A549 (cell line): ENCODE measurements around the gene FLACC1. TPM values are rescaled to one million over a fixed set of nuclear protein-coding genes. Genes with fewer than 3 reads are reported as not detected.

ENCODE experiments used
- ATAC-seq, 2 experiments: fragments of 200-7000 bp in 1 of 2; fragments of >200 bp in 1 of 2; cut with Nextera tagmentation in 1 of 2; cut with Tn5 transposase in 1 of 2; 3 replicates each; pipeline versions ENCODE4 v1.8.0 to v1.9.1; 2018 to 2020; ENCODE audit warnings: mild to moderate bottlenecking in 1 of 2, moderate library complexity in 1 of 2
- CTCF ChIA-PET: fragments of 300-600 bp; sonication (Branson Sonifier 250); formaldehyde crosslinking; extraction: SDS; loops from one replicate; lab custom pipeline; 2021; ENCODE audit warnings: antibody characterized with exemption, inconsistent platforms; lab: Yijun Ruan, JAX
- POLR2A ChIA-PET: fragments of 350-600 bp; formaldehyde crosslinking; extraction: SDS; loops from one replicate; lab custom pipeline; 2021; ENCODE audit warnings: antibody characterized with exemption, inconsistent platforms; lab: Yijun Ruan, JAX
- DNase-seq, 2 experiments: peaks; one replicate each; pipeline versions ENCODE4 v3.0.0 to v3.0.0-alpha.2; 2011 to 2016; ENCODE audit warnings: low read depth in 1 of 2, low spot score in 1 of 2
- FAIRE-seq: peaks from 2 replicates; lab custom pipeline; 2011; peaks lifted over from hg19 to GRCh38; lab: Jason Lieb, UNC
- H3K27ac ChIP-seq, 2 experiments: fragments of >200 bp; sonication (Bioruptor Twin); formaldehyde crosslinking; 3 replicates each; pipeline ENCODE4 v1.5.1; 2016 to 2017
- H3K4me1 ChIP-seq: fragments of >200 bp; sonication (Bioruptor Twin); formaldehyde crosslinking; 3 replicates; pipeline ENCODE4 v1.6.1; 2016
- H3K4me2 ChIP-seq: fragments of >200 bp; sonication (Bioruptor Twin); formaldehyde crosslinking; 3 replicates; pipeline ENCODE4 v1.6.1; 2016
- H3K4me3 ChIP-seq: fragments of >200 bp; sonication (Bioruptor Twin); formaldehyde crosslinking; 3 replicates; pipeline ENCODE4 v1.5.1; 2016
- H3K9me3 ChIP-seq: fragments of >200 bp; sonication (Bioruptor Twin); formaldehyde crosslinking; 3 replicates; pipeline ENCODE4 v1.6.1; 2016
- BCL3 ChIP-seq: fragments of >200 bp; sonication (Bioruptor Twin); formaldehyde crosslinking; IDR thresholded peaks from 3 replicates; pipeline ENCODE4 v1.6.1; 2016
- BHLHE40 ChIP-seq: IDR thresholded peaks from 2 replicates; pipeline ENCODE4 v1.6.1; 2012; ENCODE audit warnings: low read depth, low read length, inconsistent platforms
- CBX2 ChIP-seq: fragments of 200-600 bp; sonication (generic); IDR thresholded peaks from 2 replicates; pipeline ENCODE4 v1.6.1; 2016; ENCODE audit warnings: low read depth, mild to moderate bottlenecking, borderline replicate concordance
- CHD2 ChIP-seq: fragments of 150-350 bp; IDR thresholded peaks from 2 replicates; pipeline ENCODE4 v1.6.1; 2014; ENCODE audit warnings: low read length; ENCODE audit not compliant: partially characterized antibody
- EHMT2 ChIP-seq: fragments of 200-600 bp; sonication (generic); IDR thresholded peaks from 2 replicates; pipeline ENCODE4 v1.6.1; 2016; ENCODE audit warnings: antibody characterized with exemption, low read depth, mild to moderate bottlenecking, moderate library complexity
- ELK1 ChIP-seq: fragments of 150-350 bp; IDR thresholded peaks from 2 replicates; pipeline ENCODE4 v1.6.1; 2014; ENCODE audit warnings: low read depth, mild to moderate bottlenecking, low read length
- FOSL2 ChIP-seq, 2 experiments: fragments of 450-650 bp in 1 of 2; fragments of >200 bp in 1 of 2; sonication (Bioruptor Twin) in 1 of 2; formaldehyde crosslinking; IDR thresholded peaks; 2 replicates each; pipeline versions ENCODE4 v1.5.0 to v1.6.1; 2016 to 2020; ENCODE audit warnings: mild to moderate bottlenecking in 1 of 2, moderate library complexity in 1 of 2
- HMGXB4 ChIP-seq: fragments of 250-450 bp; sonication (Bioruptor Pico); IDR thresholded peaks from 2 replicates; pipeline ENCODE4 v1.5.0; 2021; ENCODE audit warnings: mild to moderate bottlenecking, moderate library complexity, borderline replicate concordance
- HOXB5 ChIP-seq: fragments of 250-450 bp; sonication (Bioruptor Pico); IDR thresholded peaks from 2 replicates; pipeline ENCODE4 v1.5.0; 2020; ENCODE audit warnings: mild to moderate bottlenecking, moderate library complexity
- KDM1A ChIP-seq: fragments of 200-600 bp; sonication (generic); IDR thresholded peaks from 2 replicates; pipeline ENCODE4 v1.6.1; 2016; ENCODE audit warnings: low read depth, mild to moderate bottlenecking
- MAZ ChIP-seq: fragments of 150-350 bp; IDR thresholded peaks from 2 replicates; pipeline ENCODE4 v1.6.1; 2014; ENCODE audit warnings: antibody characterized with exemption, low read depth, low read length, borderline replicate concordance
- NR3C1 ChIP-seq: fragments of >200 bp; sonication (Bioruptor Twin); formaldehyde crosslinking; IDR thresholded peaks from 3 replicates; pipeline ENCODE4 v1.6.1; 2017
- RARB ChIP-seq: fragments of 250-450 bp; sonication (Bioruptor Pico); IDR thresholded peaks from 2 replicates; pipeline ENCODE4 v1.8.0; 2021; ENCODE audit warnings: mild to moderate bottlenecking, moderate library complexity
- RCOR1 ChIP-seq: fragments of 150-350 bp; IDR thresholded peaks from 2 replicates; pipeline ENCODE4 v1.6.1; 2014; ENCODE audit warnings: antibody characterized with exemption, low read length, low read depth
- REST ChIP-seq: fragments of 200-600 bp; sonication (generic); IDR thresholded peaks from 2 replicates; pipeline ENCODE4 v1.6.1; 2016; ENCODE audit warnings: antibody characterized with exemption, mild to moderate bottlenecking, moderate library complexity
- RNF2 ChIP-seq: fragments of 200-600 bp; sonication (generic); IDR thresholded peaks from 2 replicates; pipeline ENCODE4 v1.6.1; 2016; ENCODE audit warnings: low read depth, mild to moderate bottlenecking, antibody characterized with exemption, moderate library complexity, borderline replicate concordance
- USF2 ChIP-seq: fragments of 450-650 bp; IDR thresholded peaks from 2 replicates; pipeline ENCODE4 v1.6.1; 2014; ENCODE audit warnings: antibody characterized with exemption
- ZC3H11A ChIP-seq: fragments of 450-650 bp; IDR thresholded peaks from 2 replicates; pipeline ENCODE4 v1.6.1; 2014; ENCODE audit warnings: antibody characterized with exemption, mild to moderate bottlenecking
- ZSCAN20 ChIP-seq: fragments of 250-450 bp; sonication (Bioruptor Pico); IDR thresholded peaks from 2 replicates; pipeline ENCODE4 v1.8.0; 2022; ENCODE audit warnings: mild to moderate bottlenecking, moderate library complexity
- WGBS: methylation state at CpG from one replicate; pipeline ENCODE4 v1.1.6; 2017; ENCODE audit errors: missing lambda C conversion rate; 5-methylcytosine and 5-hydroxymethylcytosine counted together
- polyA plus RNA-seq, 4 experiments: library from polyadenylated mRNA; depleted of rRNA in 3 of 4; stranded (reverse); fragments of >200 nt; fragmentation: RNase III in 1 of 4; extraction: RNeasy Plus Mini Kit Qiagen cat#74134 plus additional on column Dnase treatment in 1 of 4; gene quantifications; 2 replicates in 3 of 4; 3 replicates in 1 of 4; pipeline ENCODE4 v1.2.3, GENCODE V29; 2011 to 2017

The FLACC1 gene
- polyA plus RNA-seq, 2 of the 4 experiments (the other 2 are of a cell fraction) = 0.26 to 0.36 TPM

DNA sequence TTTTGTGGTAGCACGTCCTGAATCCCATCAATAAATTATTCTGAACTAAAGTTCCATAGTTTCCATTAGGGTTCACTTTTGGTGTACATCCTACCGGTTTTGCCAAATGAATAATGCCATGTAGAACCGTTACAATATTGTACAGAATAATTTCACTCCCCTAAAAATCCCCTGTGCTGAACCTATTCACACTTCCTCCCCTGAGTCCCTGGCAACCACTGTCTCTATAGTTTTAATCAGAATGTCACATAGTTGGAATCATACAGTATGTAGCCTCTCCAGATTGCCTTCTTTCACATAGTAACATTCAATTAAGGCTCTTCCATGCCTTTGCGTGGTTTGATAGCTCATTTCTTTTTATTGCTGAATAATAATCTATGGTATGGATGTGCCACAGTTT is 106.4 kb downstream of the FLACC1 start (continued):
- TF ChIP-seq ELK1 = no peak

GRCh38 chr2:201249889-201250288 is 107.3 kb downstream of the FLACC1 start:
- FAIRE-seq = no peak
- no peak for ATAC-seq
- Histone ChIP-seq H3K27ac (no peak overlapping the region), H3K4me3 (no peak overlapping the region), H3K4me2 (no peak overlapping the region), H3K4me1 (peaks cover 7% of the 10 kb centered on the region; the same call in 1 of the 3 replicates), H3K9me3 (no peaks in the 10 kb centered on the region)
- TF ChIP-seq RARB (CRISPR knock-in tag) (no peak), CHD2 (no peak), NR3C1 (no peak), REST (no peak), BCL3 (no peak), RNF2 (no peak), KDM1A (no peak), ZC3H11A (no peak), BHLHE40 (no peak), HMGXB4 (CRISPR knock-in tag) (no peak), RCOR1 (no peak), EHMT2 (no peak), ELK1 (no peak), ZSCAN20 (CRISPR knock-in tag) (no peak), USF2 (no peak), HOXB5 (CRISPR knock-in tag) (no peak), FOSL2 (IDR thresholded peaks at IDR 0.05) (no peak), FOSL2 (CRISPR knock-in tag; IDR thresholded peaks at IDR 0.05) (no peak), CBX2 (no peak), MAZ (no peak)
- 91% methylated on average over 2 of the region's 2 CpGs for WGBS
- ChIA-PET POLR2A (no interaction called here), CTCF (no interaction called here)
- DNase-seq = no peak
